ENCODE measurements around the gene ITGB6. TPM values are rescaled to one million over a fixed set of nuclear protein-coding genes. Genes with fewer than 3 reads are reported as not detected.

Gene ITGB6
- total and polyA plus RNA-seq, 2 of the 4 experiments (the other 2 are of a cell fraction) = under 0.01 TPM; not detected in 1

DNA sequence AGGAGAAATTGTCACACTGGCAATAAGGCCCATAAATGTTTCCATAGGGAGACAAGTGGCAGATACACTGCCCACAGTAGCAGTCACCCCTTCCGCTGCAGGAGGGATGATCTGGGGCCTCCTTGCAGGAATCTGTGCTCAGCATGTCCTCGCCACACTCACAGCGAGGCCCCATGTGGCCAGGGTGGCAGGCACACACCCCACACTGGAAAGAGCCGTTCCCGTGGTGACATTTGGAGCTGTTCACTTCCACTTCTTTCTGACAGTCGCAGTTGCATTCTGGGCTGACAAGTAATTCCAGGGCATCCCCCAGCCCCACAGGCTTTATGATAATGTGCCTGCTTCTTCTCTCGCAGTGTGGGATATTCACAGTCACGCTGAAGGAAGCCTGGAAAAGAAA lies 62.6 kb downstream of the ITGB6 start:
- no peaks in the 10 kb centered on the region for H3K27me3 ChIP-seq (ENCODE audit: control insufficient read depth, insufficient read depth, low read length)
- ATAC-seq (ENCODE audit: low read depth) (no peak), DNase-seq (no peak)
- H3K4me1 ChIP-seq (ENCODE audit: control insufficient read depth, insufficient read depth, low read length) = peaks cover 6% of the 10 kb centered on the region
- H2BK120ac ChIP-seq (ENCODE audit: low read depth, low read length) = no peak overlapping the region
- H3K56ac ChIP-seq (ENCODE audit: extremely low read depth, insufficient read depth, low read length) = no peak overlapping the region
- no peaks in the 10 kb centered on the region for H3K9me1 ChIP-seq (ENCODE audit: insufficient read depth, low read length)
- WGBS, 2 experiments (ENCODE audit: extremely low coverage in 2 of 2, insufficient read length in 1 of 2) = 87% methylated on average over 3 of the region's 8 CpGs; no CpG with 5 or more reads in 1 of the 2 experiments
- no peaks in the 10 kb centered on the region for H3K9me3 ChIP-seq (ENCODE audit: control insufficient read depth, insufficient read depth, low read length)
- in situ Hi-C loops (cut with MboI; ENCODE audit: low sequenced_read_pairs) (no loop called here), intact Hi-C loops (cut with micrococcal nuclease) (no loop called here), dilution Hi-C loops (cut with HindIII; ENCODE audit: low sequenced_read_pairs, unreplicated experiment) (no loop called here)
- no peak overlapping the region for H2AK5ac ChIP-seq (ENCODE audit: low read depth, low read length)
- H3K27ac ChIP-seq (ENCODE audit: insufficient read depth, low read length) = no peak overlapping the region
- no peak overlapping the region for H3K23ac ChIP-seq (ENCODE audit: low read depth, low read length)
- ChIA-PET CTCF (no interaction called here), POLR2A (ENCODE audit: unreplicated experiment) (no interaction called here)
- H3K18ac ChIP-seq (ENCODE audit: low read depth, low read length) = no peak overlapping the region
- no peak overlapping the region for H3K4ac ChIP-seq (ENCODE audit: low read depth, low read length)
- no peaks in the 10 kb centered on the region for H4K20me1 ChIP-seq (ENCODE audit: insufficient read depth, low read length)
- no peak overlapping the region for H4K8ac ChIP-seq (ENCODE audit: low read depth in 2 of 2, low read length in 2 of 2)
- H2AK9ac ChIP-seq (replicated peaks; ENCODE audit: low read depth, low read length, poor library complexity) = no peak overlapping the region
- H2BK15ac ChIP-seq (ENCODE audit: low read depth, low read length) = no peak overlapping the region
- no peak overlapping the region for H3K4me2 ChIP-seq (ENCODE audit: low read depth, low read length)
- H3K79me1 ChIP-seq (ENCODE audit: low read depth in 1 of 2, low read length in 2 of 2) = no peaks in the 10 kb centered on the region
- H3K14ac ChIP-seq (replicated peaks; ENCODE audit: low read depth, low read length) = no peak overlapping the region
- H3K36me3 ChIP-seq (ENCODE audit: control insufficient read depth, insufficient read depth, low read length) = no peaks in the 10 kb centered on the region
- no peak overlapping the region for H2BK20ac ChIP-seq (ENCODE audit: low read depth, low read length)
- H2BK5ac ChIP-seq (ENCODE audit: low read depth, low read length, poor library complexity, severe bottlenecking) = no peak overlapping the region
- H2AFZ ChIP-seq (replicated peaks; ENCODE audit: low read length, poor library complexity) = peak overlapping the region; percentile 61
- BruUV-seq (replicated peaks) = no TSS peak
- TF ChIP-seq NFE2L2 (IDR thresholded peaks at IDR 0.05; ENCODE audit: low read depth, low read length) (no peak), MXI1 (IDR thresholded peaks at IDR 0.05; ENCODE audit: borderline replicate concordance, low read depth, low read length) (no peak)
- H3K4me3 ChIP-seq (ENCODE audit: insufficient read depth, low read depth, low read length) = no peak overlapping the region
- no peak overlapping the region for H4K5ac ChIP-seq (ENCODE audit: low read depth, low read length)
- H3K9ac ChIP-seq (ENCODE audit: low read depth, low read length) = no peak overlapping the region
- no peak overlapping the region for H4K91ac ChIP-seq (ENCODE audit: insufficient read depth, low read depth, low read length)
